SK-N-SH treated with all-trans-retinoic acid at 6 μM for 48 hours (cell line): Measurements from ENCODE around the gene DGAT2L6.

Experiments
- ATAC-seq: fragments of 200-7000 bp; cut with Tn5 transposase; 3 replicates; pipeline ENCODE4 v1.9.1; 2020; ENCODE audit warnings: mild to moderate bottlenecking, moderate library complexity
- ARNTL ChIP-seq: fragments of 450-650 bp; formaldehyde crosslinking; IDR thresholded peaks from 2 replicates; pipeline ENCODE4 v1.5.0; 2020; ENCODE audit warnings: low read depth, mild to moderate bottlenecking, moderate library complexity, borderline replicate concordance
- BACH2 ChIP-seq: fragments of 250-450 bp; sonication (Bioruptor Pico); IDR thresholded peaks from 2 replicates; pipeline ENCODE4 v1.9.0; 2021; ENCODE audit warnings: mild to moderate bottlenecking, borderline replicate concordance
- CREB5 ChIP-seq: fragments of 250-450 bp; sonication (Bioruptor Pico); IDR thresholded peaks from 2 replicates; pipeline ENCODE4 v1.5.1; 2020; ENCODE audit warnings: low read depth, mild to moderate bottlenecking, moderate library complexity
- CSDC2 ChIP-seq: fragments of 250-450 bp; sonication (Bioruptor Pico); IDR thresholded peaks from 2 replicates; pipeline ENCODE4 v1.5.0; 2020; ENCODE audit warnings: mild to moderate bottlenecking, moderate library complexity
- CSRNP3 ChIP-seq: fragments of 250-450 bp; sonication (Bioruptor Pico); IDR thresholded peaks from 2 replicates; pipeline ENCODE4 v1.5.1; 2021; ENCODE audit warnings: mild to moderate bottlenecking, moderate library complexity
- ESRRG ChIP-seq: fragments of 250-450 bp; sonication (Bioruptor Pico); IDR thresholded peaks from 2 replicates; pipeline ENCODE4 v1.6.1; 2021; ENCODE audit warnings: mild to moderate bottlenecking
- GLIS3 ChIP-seq: fragments of 250-450 bp; sonication (Bioruptor Pico); IDR thresholded peaks from 2 replicates; pipeline ENCODE4 v1.5.0; 2020; ENCODE audit warnings: mild to moderate bottlenecking, moderate library complexity
- ISL1 ChIP-seq: fragments of 250-450 bp; sonication (Bioruptor Pico); IDR thresholded peaks from 2 replicates; pipeline ENCODE4 v2.1.2; 2022; ENCODE audit warnings: mild to moderate bottlenecking, moderate library complexity
- OSR1 ChIP-seq: fragments of 250-450 bp; sonication (Bioruptor Pico); IDR thresholded peaks from 2 replicates; pipeline ENCODE4 v1.8.0; 2022; ENCODE audit warnings: moderate library complexity, mild to moderate bottlenecking, inconsistent platforms
- PATZ1 ChIP-seq: fragments of 250-450 bp; sonication (Bioruptor Pico); IDR thresholded peaks from 2 replicates; pipeline ENCODE4 v1.8.0; 2020; ENCODE audit warnings: mild to moderate bottlenecking, moderate library complexity, borderline replicate concordance
- POU6F1 ChIP-seq: fragments of 250-450 bp; sonication (Bioruptor Pico); IDR thresholded peaks from 2 replicates; pipeline ENCODE4 v1.8.0; 2021; ENCODE audit warnings: low read depth, mild to moderate bottlenecking, moderate library complexity, borderline replicate concordance
- RARB ChIP-seq: fragments of 250-450 bp; sonication (Bioruptor Pico); IDR thresholded peaks from 2 replicates; pipeline ENCODE4 v1.8.0; 2021; ENCODE audit warnings: mild to moderate bottlenecking, moderate library complexity
- SNAI2 ChIP-seq: fragments of 250-450 bp; sonication (Bioruptor Pico); IDR thresholded peaks from 2 replicates; pipeline ENCODE4 v1.5.0; 2020; ENCODE audit warnings: mild to moderate bottlenecking, moderate library complexity
- TCF4 ChIP-seq: fragments of 250-450 bp; sonication (Bioruptor Pico); IDR thresholded peaks from 2 replicates; pipeline ENCODE4 v1.8.0; 2021; ENCODE audit warnings: mild to moderate bottlenecking, moderate library complexity, borderline replicate concordance
- TOX ChIP-seq: fragments of 250-450 bp; sonication (Bioruptor Pico); IDR thresholded peaks from 2 replicates; pipeline ENCODE4 v1.8.0; 2021; ENCODE audit warnings: mild to moderate bottlenecking, moderate library complexity, borderline replicate concordance
- ZC3H10 ChIP-seq: fragments of 250-450 bp; sonication (Bioruptor Pico); IDR thresholded peaks from 2 replicates; pipeline ENCODE4 v1.5.1; 2021; ENCODE audit warnings: mild to moderate bottlenecking, moderate library complexity
- ZFP3 ChIP-seq: fragments of 250-450 bp; sonication (Bioruptor Pico); IDR thresholded peaks from 2 replicates; pipeline ENCODE4 v1.5.0; 2020; ENCODE audit warnings: mild to moderate bottlenecking, moderate library complexity
- ZFP30 ChIP-seq: fragments of 450-650 bp; formaldehyde crosslinking; IDR thresholded peaks from 2 replicates; pipeline ENCODE4 v1.5.0; 2022; ENCODE audit warnings: mild to moderate bottlenecking, moderate library complexity
- ZNF565 ChIP-seq: fragments of 450-650 bp; formaldehyde crosslinking; conservative IDR thresholded peaks from 2 replicates; pipeline ENCODE4 v1.5.0; 2020; ENCODE audit warnings: low read depth, mild to moderate bottlenecking, moderate library complexity
- ZNF70 ChIP-seq: fragments of 450-650 bp; formaldehyde crosslinking; IDR thresholded peaks from 2 replicates; pipeline ENCODE4 v1.5.0; 2020; ENCODE audit warnings: mild to moderate bottlenecking, moderate library complexity
- ZNF8 ChIP-seq: fragments of 450-650 bp; formaldehyde crosslinking; IDR thresholded peaks from 2 replicates; pipeline ENCODE4 v1.5.0; 2020; ENCODE audit warnings: mild to moderate bottlenecking, moderate library complexity
- TF ChIP-seq, protein P1 (sequence below): fragments of 250-450 bp; sonication (Bioruptor Pico); IDR thresholded peaks from 2 replicates; pipeline ENCODE4 v1.5.0; 2020; ENCODE audit warnings: mild to moderate bottlenecking, moderate library complexity

DGAT2L6 gene

GRCh38 chrX:70129816-70130215, 47.5 kb upstream of the DGAT2L6 start:
- TF ChIP-seq ZNF8 (CRISPR knock-in tag) (no peak), ZNF565 (CRISPR knock-in tag) (no peak), ZC3H10 (no peak), RARB (no peak), GLIS3 (CRISPR knock-in tag) (no peak), POU6F1 (CRISPR knock-in tag) (no peak), TOX (CRISPR knock-in tag) (no peak), SNAI2 (CRISPR knock-in tag) (no peak), CREB5 (no peak), OSR1 (CRISPR knock-in tag) (no peak), PATZ1 (CRISPR knock-in tag) (no peak), ZFP30 (no peak), TCF4 (no peak), ZFP3 (CRISPR knock-in tag) (no peak), ISL1 (no peak)
- TF ChIP-seq, protein P1, sequence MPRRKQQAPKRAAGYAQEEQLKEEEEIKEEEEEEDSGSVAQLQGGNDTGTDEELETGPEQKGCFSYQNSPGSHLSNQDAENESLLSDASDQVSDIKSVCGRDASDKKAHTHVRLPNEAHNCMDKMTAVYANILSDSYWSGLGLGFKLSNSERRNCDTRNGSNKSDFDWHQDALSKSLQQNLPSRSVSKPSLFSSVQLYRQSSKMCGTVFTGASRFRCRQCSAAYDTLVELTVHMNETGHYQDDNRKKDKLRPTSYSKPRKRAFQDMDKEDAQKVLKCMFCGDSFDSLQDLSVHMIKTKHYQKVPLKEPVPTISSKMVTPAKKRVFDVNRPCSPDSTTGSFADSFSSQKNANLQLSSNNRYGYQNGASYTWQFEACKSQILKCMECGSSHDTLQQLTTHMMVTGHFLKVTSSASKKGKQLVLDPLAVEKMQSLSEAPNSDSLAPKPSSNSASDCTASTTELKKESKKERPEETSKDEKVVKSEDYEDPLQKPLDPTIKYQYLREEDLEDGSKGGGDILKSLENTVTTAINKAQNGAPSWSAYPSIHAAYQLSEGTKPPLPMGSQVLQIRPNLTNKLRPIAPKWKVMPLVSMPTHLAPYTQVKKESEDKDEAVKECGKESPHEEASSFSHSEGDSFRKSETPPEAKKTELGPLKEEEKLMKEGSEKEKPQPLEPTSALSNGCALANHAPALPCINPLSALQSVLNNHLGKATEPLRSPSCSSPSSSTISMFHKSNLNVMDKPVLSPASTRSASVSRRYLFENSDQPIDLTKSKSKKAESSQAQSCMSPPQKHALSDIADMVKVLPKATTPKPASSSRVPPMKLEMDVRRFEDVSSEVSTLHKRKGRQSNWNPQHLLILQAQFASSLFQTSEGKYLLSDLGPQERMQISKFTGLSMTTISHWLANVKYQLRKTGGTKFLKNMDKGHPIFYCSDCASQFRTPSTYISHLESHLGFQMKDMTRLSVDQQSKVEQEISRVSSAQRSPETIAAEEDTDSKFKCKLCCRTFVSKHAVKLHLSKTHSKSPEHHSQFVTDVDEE (CRISPR knock-in tag): no peak
- no peak for ATAC-seq

- TF ChIP-seq, protein P1 (CRISPR knock-in tag): no peak
- TF ChIP-seq RARB (no peak), BACH2 (CRISPR knock-in tag) (no peak), ZNF70 (CRISPR knock-in tag) (no peak), TOX (CRISPR knock-in tag) (no peak), ARNTL (CRISPR knock-in tag) (no peak), ZNF8 (CRISPR knock-in tag) (no peak), PATZ1 (CRISPR knock-in tag) (no peak), CSDC2 (CRISPR knock-in tag) (no peak), POU6F1 (CRISPR knock-in tag) (no peak), GLIS3 (CRISPR knock-in tag) (no peak), ISL1 (no peak), OSR1 (CRISPR knock-in tag) (no peak), CSRNP3 (CRISPR knock-in tag) (no peak), ZFP3 (CRISPR knock-in tag) (no peak), ZNF565 (CRISPR knock-in tag) (no peak), ZFP30 (no peak), SNAI2 (CRISPR knock-in tag) (no peak), ESRRG (CRISPR knock-in tag) (no peak), ZC3H10 (no peak)
- no peak for ATAC-seq
Observed at GRCh38 chrX:70132224-70132623, 45.1 kb upstream of the DGAT2L6 start.
